Tibial nerve (tissue), 4 donors: ENCODE data around the gene CYYR1.

Experiments used
- CTCF ChIP-seq, 5 experiments: fragments of 200-600 bp in 3 of 5; fragments of 450-650 bp in 2 of 5; sonication (generic) in 3 of 5; IDR thresholded peaks; one replicate each; pipeline ENCODE4 v1.5.1; 2016 to 2019; ENCODE audit warnings: antibody characterized with exemption in 5 of 5, mild to moderate bottlenecking in 3 of 5, moderate library complexity in 2 of 5
- EP300 ChIP-seq, 2 donors: sonication (generic); formaldehyde crosslinking; IDR thresholded peaks; one replicate each; pipeline ENCODE4 v1.6.1; 2017; ENCODE audit warnings: antibody characterized with exemption in 2 of 2, mild to moderate bottlenecking in 1 of 2
- POLR2A ChIP-seq, 2 donors: fragments of 450-650 bp; IDR thresholded peaks; one replicate each; pipeline ENCODE4 v1.6.1; 2017; ENCODE audit warnings: antibody characterized with exemption in 2 of 2, mild to moderate bottlenecking in 2 of 2, moderate library complexity in 2 of 2

DNA sequence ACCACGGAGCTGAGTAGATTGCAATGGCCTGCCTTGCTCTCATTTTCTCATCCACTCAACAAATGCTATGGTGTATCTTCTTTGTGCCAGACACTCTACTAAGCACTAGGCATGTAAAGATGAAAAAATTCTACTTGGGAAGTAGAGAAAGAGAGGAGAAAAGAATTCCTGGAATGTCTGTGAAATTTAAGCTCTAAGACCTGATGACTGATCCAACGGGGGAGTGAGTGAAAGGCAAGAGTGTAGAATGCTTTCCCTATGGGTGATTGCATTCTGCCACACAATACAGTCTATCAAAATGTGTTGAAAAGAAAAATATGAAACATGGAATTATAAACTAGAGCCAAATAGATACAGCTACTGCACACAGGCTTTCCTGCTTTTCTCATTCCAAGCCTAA lies 82.3 kb downstream of the CYYR1 start:
- no peak for TF ChIP-seq CTCF (IDR thresholded peaks at IDR 0.05)
- no peak for TF ChIP-seq POLR2A (IDR thresholded peaks at IDR 0.05)
- TF ChIP-seq EP300 (IDR thresholded peaks at IDR 0.05): no peak
